ENCODE data around the gene NOL4L. TPM values are rescaled to one million over a fixed set of nuclear protein-coding genes. Genes with fewer than 3 reads are reported as not detected.

The NOL4L gene
- total and polyA plus RNA-seq, 9 donors: 10.4 to 20.0 (median 16.1) TPM

- Histone ChIP-seq H3K9me3 (replicated peaks; ENCODE audit: control insufficient read depth, low read depth, low read length) (no peaks in the 10 kb centered on the region), H3K4me3 (ENCODE audit: low read length) (no peak overlapping the region), H3K27ac (ENCODE audit: low read length) (no peak overlapping the region), H3K36me3 (ENCODE audit: control insufficient read depth, insufficient read depth, low read length) (peaks cover 24% of the 10 kb centered on the region), H3K27me3 (ENCODE audit: control insufficient read depth, insufficient read depth, low read length) (no peaks in the 10 kb centered on the region), H3K4me1 (ENCODE audit: control insufficient read depth, insufficient read depth, low read length) (peaks cover 46% of the 10 kb centered on the region)
- WGBS (ENCODE audit: insufficient coverage): 65% methylated on average over 21 of the region's 28 CpGs
- no peak for DNase-seq
These were observed 121.3 kb downstream of the NOL4L start for GRCh38 chr20:32463642-32464400.

DNA sequence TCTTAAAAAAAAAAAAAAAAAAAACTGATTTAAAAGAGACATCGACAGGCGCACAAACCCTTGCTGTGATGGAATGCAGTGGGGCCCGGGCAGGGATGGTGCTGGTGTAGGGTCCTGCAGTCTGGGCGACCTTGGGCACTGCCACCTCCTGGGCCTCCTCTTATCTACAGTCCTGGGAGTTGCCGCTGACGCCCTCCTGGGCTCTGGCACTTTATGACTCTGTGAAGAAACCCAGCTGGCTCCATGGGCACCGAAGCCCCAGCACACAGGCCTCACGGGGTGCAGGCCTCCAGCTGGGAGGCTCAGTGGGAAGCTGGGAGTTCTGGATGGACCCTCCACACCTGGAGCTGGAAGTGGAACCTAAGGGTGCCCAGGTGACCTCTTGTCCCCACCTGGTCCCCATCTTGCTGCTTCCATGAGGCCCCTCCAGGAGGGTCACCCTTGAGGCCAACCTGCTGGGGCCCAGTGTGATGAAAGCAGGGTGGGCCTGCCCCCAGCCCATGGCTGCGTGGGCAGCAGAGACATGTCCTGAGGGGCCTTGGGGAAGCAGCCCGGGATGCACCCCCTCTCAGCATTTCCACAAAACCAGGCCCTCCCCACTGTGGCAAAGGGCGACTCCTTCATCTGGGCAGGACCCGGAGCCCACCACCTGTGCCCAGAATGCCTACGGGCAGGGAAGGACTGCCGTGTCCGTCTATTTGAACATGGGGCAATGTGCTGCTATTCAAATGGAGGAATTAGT lies 122.1 kb downstream of the NOL4L start:
- no peak for DNase-seq
- no peak overlapping the region for H3K4me3 ChIP-seq (ENCODE audit: low read length)
- no peaks in the 10 kb centered on the region for H3K27me3 ChIP-seq (ENCODE audit: control insufficient read depth, insufficient read depth, low read length)
- H3K27ac ChIP-seq (ENCODE audit: low read length): no peak overlapping the region
- peaks cover 24% of the 10 kb centered on the region for H3K36me3 ChIP-seq (ENCODE audit: control insufficient read depth, insufficient read depth, low read length)
- H3K4me1 ChIP-seq (ENCODE audit: control insufficient read depth, insufficient read depth, low read length): peaks cover 45% of the 10 kb centered on the region
- WGBS (ENCODE audit: insufficient coverage): 63% methylated on average over 4 of the region's 15 CpGs
- no peaks in the 10 kb centered on the region for H3K9me3 ChIP-seq (replicated peaks; ENCODE audit: control insufficient read depth, low read depth, low read length)

DNA sequence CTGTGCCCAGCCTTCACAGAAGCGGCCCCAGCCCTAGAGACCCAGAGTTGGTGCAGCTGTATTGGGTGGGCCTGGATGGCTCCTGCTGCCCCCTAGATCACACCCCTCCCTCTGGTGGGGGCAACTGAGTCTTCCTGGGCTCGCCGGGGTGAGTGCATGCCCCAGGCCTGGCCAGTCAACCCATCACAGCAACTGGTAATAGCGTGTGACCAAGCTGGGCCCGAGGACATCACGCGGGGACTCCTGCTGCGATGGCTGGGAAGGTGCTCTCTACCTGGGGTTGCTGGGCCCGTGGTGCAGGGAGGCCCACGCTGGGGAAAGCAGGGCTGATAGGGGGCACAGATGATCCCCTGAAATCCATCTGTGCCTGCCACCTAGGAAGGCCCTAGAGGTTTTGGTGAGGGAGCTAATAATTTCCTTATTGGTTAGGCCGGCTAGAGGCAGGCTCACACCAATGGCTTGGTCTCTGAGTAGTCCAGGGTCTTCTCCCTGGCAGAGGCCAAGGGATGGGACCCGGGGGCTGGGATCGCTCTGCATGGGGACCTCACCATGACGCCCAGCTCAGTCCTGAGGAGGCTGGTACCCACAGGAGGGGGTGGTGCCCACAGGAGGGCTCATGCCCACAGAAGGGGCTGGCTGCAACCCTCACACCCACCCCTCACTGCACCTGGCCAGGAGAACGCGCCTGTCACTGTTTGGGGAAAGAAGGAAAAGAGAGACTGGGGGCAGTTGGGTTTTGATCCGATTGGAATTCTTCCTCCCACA lies 123.1 kb downstream of the NOL4L start:
- DNase-seq: no peak
- Histone ChIP-seq H3K4me3 (ENCODE audit: low read length) (no peak overlapping the region), H3K27ac (ENCODE audit: low read length) (no peak overlapping the region), H3K9me3 (replicated peaks; ENCODE audit: control insufficient read depth, low read depth, low read length) (no peaks in the 10 kb centered on the region), H3K36me3 (ENCODE audit: control insufficient read depth, insufficient read depth, low read length) (peaks cover 22% of the 10 kb centered on the region), H3K27me3 (ENCODE audit: control insufficient read depth, insufficient read depth, low read length) (no peaks in the 10 kb centered on the region), H3K4me1 (ENCODE audit: control insufficient read depth, insufficient read depth, low read length) (peaks cover 43% of the 10 kb centered on the region)
- WGBS (ENCODE audit: insufficient coverage): 86% methylated on average over 10 of the region's 17 CpGs

GRCh38 chr20:32460683-32461320 lies 124.3 kb downstream of the NOL4L start:
- H3K4me3 ChIP-seq (ENCODE audit: low read length): no peak overlapping the region
- no peak for DNase-seq

GRCh38 chr20:32460231-32460630 lies 124.9 kb downstream of the NOL4L start:
- no peaks in the 10 kb centered on the region for H3K27me3 ChIP-seq (ENCODE audit: control insufficient read depth, insufficient read depth, low read length)
- no peaks in the 10 kb centered on the region for H3K9me3 ChIP-seq (replicated peaks; ENCODE audit: control insufficient read depth, low read depth, low read length)
- H3K27ac ChIP-seq (ENCODE audit: low read length): no peak overlapping the region
- H3K4me3 ChIP-seq (ENCODE audit: low read length): no peak overlapping the region
- WGBS (ENCODE audit: insufficient coverage): 80% methylated on average over 11 of the region's 15 CpGs
- H3K4me1 ChIP-seq (ENCODE audit: control insufficient read depth, insufficient read depth, low read length): peaks cover 31% of the 10 kb centered on the region
- peaks cover 26% of the 10 kb centered on the region for H3K36me3 ChIP-seq (ENCODE audit: control insufficient read depth, insufficient read depth, low read length)
- no peak for DNase-seq

More at GRCh38 chr20:32460683-32461320, 124.3 kb downstream of the NOL4L start:
- Histone ChIP-seq H3K36me3 (ENCODE audit: control insufficient read depth, insufficient read depth, low read length) (peaks cover 25% of the 10 kb centered on the region), H3K27me3 (ENCODE audit: control insufficient read depth, insufficient read depth, low read length) (no peaks in the 10 kb centered on the region), H3K9me3 (replicated peaks; ENCODE audit: control insufficient read depth, low read depth, low read length) (no peaks in the 10 kb centered on the region), H3K27ac (ENCODE audit: low read length) (no peak overlapping the region), H3K4me1 (ENCODE audit: control insufficient read depth, insufficient read depth, low read length) (peaks cover 37% of the 10 kb centered on the region)
- WGBS (ENCODE audit: insufficient coverage): 85% methylated on average over 21 of the region's 24 CpGs

GRCh38 chr20:32458837-32459220 lies 126.3 kb downstream of the NOL4L start:
- Histone ChIP-seq H3K27me3 (ENCODE audit: control insufficient read depth, insufficient read depth, low read length) (no peaks in the 10 kb centered on the region), H3K36me3 (ENCODE audit: control insufficient read depth, insufficient read depth, low read length) (peaks cover 29% of the 10 kb centered on the region), H3K4me1 (ENCODE audit: control insufficient read depth, insufficient read depth, low read length) (peaks cover 22% of the 10 kb centered on the region), H3K27ac (ENCODE audit: low read length) (no peak overlapping the region), H3K4me3 (ENCODE audit: low read length) (no peak overlapping the region), H3K9me3 (replicated peaks; ENCODE audit: control insufficient read depth, low read depth, low read length) (no peaks in the 10 kb centered on the region)
- WGBS (ENCODE audit: insufficient coverage): 88% methylated on average over 6 of the region's 12 CpGs
- no peak for DNase-seq

DNA sequence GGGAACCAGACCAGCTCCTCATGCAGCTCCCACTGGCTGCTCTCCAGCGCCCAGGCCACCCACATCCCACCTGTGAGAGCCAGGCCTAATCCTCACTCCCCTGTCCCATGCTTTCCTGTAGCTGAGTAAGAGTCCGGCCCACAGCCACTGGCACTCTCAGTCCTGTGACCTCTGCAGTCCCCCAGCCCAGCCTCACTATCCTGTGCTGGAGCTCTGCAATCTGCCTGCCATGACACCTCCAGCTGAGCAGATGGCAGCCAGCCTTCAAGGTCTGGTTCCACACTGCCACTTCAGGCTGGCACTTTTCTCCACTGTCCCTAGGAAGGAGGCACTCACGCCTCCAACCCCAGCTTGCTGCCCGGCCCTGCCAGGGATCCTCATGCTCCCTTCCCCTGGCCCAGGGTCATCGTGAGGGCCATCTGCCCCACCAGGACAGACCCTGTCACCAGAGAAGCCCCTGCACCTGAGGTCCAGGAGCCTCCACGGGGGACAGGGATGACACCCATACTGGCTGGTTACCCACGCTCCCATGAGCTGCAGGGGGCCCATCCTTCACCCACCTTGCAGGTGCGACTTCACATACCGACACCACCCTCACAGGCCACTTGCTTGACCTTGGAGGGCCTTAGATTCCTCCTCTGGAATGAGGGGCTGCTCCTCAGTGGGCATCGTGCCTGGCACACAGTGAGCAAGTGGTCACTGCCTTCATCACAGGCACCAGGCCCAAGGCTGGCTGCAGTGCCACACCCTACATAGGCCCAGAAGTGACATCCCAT lies 126.9 kb downstream of the NOL4L start:
- H3K27me3 ChIP-seq (ENCODE audit: control insufficient read depth, insufficient read depth, low read length): no peaks in the 10 kb centered on the region
- H3K36me3 ChIP-seq (ENCODE audit: control insufficient read depth, insufficient read depth, low read length): peaks cover 34% of the 10 kb centered on the region
- DNase-seq: no peak
- H3K9me3 ChIP-seq (replicated peaks; ENCODE audit: control insufficient read depth, low read depth, low read length): no peaks in the 10 kb centered on the region
- H3K4me1 ChIP-seq (ENCODE audit: control insufficient read depth, insufficient read depth, low read length): peaks cover 19% of the 10 kb centered on the region
- H3K27ac ChIP-seq (ENCODE audit: low read length): no peak overlapping the region
- WGBS (ENCODE audit: insufficient coverage): 82% methylated on average over 9 of the region's 10 CpGs
- no peak overlapping the region for H3K4me3 ChIP-seq (ENCODE audit: low read length)

DNA sequence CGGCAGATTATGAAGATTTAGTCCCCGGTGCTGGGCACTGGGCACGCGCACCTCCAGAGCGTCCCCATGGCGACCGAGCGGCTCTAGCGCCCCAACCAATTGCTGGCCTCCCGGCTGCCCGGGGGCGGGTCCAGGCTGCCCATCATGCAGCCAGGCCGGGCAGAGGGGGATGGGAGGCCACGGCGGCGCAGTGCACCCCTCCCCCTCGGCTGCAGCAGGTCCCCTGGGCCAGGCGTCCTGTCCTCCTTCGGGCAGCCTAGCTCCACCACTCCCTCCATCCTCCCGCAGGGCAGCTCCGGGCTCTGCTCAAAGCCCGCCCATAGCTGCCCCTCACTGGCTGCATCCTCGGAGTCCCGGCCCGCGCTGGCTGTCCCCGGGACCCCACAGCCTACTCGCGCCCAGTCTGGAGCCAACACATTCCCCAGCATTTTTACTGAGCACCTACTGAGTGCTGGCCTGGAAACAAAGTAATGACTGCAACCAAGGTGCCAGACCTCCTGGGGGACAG lies 127.6 kb downstream of the NOL4L start:
- no peak overlapping the region for H3K27ac ChIP-seq (ENCODE audit: low read length)

DNA sequence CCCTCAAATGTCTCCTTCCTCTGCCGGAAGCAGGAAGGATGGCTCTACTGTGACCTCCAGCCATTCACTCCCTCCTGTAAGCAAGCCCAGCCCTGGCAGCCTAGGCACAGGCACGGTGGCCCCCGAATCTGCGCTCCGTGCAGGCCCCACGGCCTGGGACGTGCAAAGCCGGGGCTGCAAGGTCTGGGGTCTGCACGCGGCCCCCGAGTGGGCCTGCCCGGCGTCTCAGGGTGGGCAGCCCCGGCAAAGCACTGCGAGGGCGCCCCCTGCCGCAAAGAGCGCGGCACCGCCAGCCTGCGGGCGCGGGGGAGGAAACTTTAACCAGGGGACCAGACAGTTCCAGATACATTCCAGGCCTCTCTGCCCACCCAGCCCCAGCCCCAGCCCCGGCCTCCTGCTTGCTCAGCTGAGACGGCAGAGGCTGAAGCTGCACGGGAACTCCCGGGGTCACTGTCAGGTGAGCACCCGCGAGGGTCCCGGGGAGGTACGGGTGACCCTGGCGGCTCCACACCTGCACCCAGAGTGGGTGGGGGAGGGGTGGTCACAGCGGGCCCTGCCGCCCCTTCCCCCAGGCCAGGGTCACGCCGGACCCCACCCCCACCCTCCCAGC lies 128.2 kb downstream of the NOL4L start:
- H3K9me3 ChIP-seq (replicated peaks; ENCODE audit: control insufficient read depth, low read depth, low read length): no peaks in the 10 kb centered on the region
- H3K27me3 ChIP-seq (ENCODE audit: control insufficient read depth, insufficient read depth, low read length): no peaks in the 10 kb centered on the region
- peak overlapping the region; percentile 41 for H3K4me3 ChIP-seq (ENCODE audit: low read length)
- peak; percentile 56 for DNase-seq
- WGBS (ENCODE audit: insufficient coverage): 2% methylated on average over 23 of the region's 36 CpGs
- H3K4me1 ChIP-seq (ENCODE audit: control insufficient read depth, insufficient read depth, low read length): peaks cover 19% of the 10 kb centered on the region
- H3K27ac ChIP-seq (ENCODE audit: low read length): no peak overlapping the region
- H3K36me3 ChIP-seq (ENCODE audit: control insufficient read depth, insufficient read depth, low read length): peaks cover 42% of the 10 kb centered on the region

More for the DNA sequence above, 127.6 kb downstream of the NOL4L start:
- H3K27me3 ChIP-seq (ENCODE audit: control insufficient read depth, insufficient read depth, low read length): no peaks in the 10 kb centered on the region
- H3K4me3 ChIP-seq (ENCODE audit: low read length): peak overlapping the region; percentile 41
- H3K9me3 ChIP-seq (replicated peaks; ENCODE audit: control insufficient read depth, low read depth, low read length): no peaks in the 10 kb centered on the region
- H3K4me1 ChIP-seq (ENCODE audit: control insufficient read depth, insufficient read depth, low read length): peaks cover 19% of the 10 kb centered on the region
- 5% methylated on average over 27 of the region's 29 CpGs for WGBS (ENCODE audit: insufficient coverage)
- peaks cover 36% of the 10 kb centered on the region for H3K36me3 ChIP-seq (ENCODE audit: control insufficient read depth, insufficient read depth, low read length)
- DNase-seq: peak; percentile 63
